Activated CD4-positive, alpha-beta T cell treated with anti-CD3 and anti-CD28 coated beads, Interleukin-2, Interleukin-6, amounts not matched to agents 100 ng/mL and 50 ng/mL, durations not matched to agents 16 hours and 8 hours (primary cell): ENCODE results near the gene ARHGAP35.
"Not testable (repeated sequence)": the region's sequence is repeated elsewhere in the genome, so short reads cannot be mapped to it uniquely, and the experiment has no call there.

ENCODE experiments used
- DNase-seq: peaks from one replicate; pipeline ENCODE4 v3.0.0-alpha.2; 2020

Gene ARHGAP35

GRCh38 chr19:46860846-46861690 is at the start of gene ARHGAP35:
Gene ARHGAP35 (plus strand): TSS chr19:46860997. CDS start chr19:46918676, 57,679 bp downstream.
- DNase-seq = no peak

GRCh38 chr19:46812977-46813838 is 47.6 kb upstream of the ARHGAP35 start:
- DNase-seq = no peak

- DNase-seq = no peak
These were observed 46.9 kb upstream of the ARHGAP35 start for GRCh38 chr19:46813839-46814358.

GRCh38 chr19:46815833-46816627 is 44.8 kb upstream of the ARHGAP35 start:
- DNase-seq = no peak

GRCh38 chr19:46818812-46819211 is 42.0 kb upstream of the ARHGAP35 start:
- DNase-seq = peak; percentile 36

GRCh38 chr19:46821512-46822409 is 39.0 kb upstream of the ARHGAP35 start:
- peak; percentile 63 for DNase-seq

- not testable (repeated sequence) for DNase-seq
These were observed 38.4 kb upstream of the ARHGAP35 start for GRCh38 chr19:46822410-46822787.

GRCh38 chr19:46823049-46823448 is 37.7 kb upstream of the ARHGAP35 start:
- no peak for DNase-seq

GRCh38 chr19:46824890-46825730 is 35.7 kb upstream of the ARHGAP35 start:
- no peak for DNase-seq

GRCh38 chr19:46825731-46826055 is 35.1 kb upstream of the ARHGAP35 start:
- no peak for DNase-seq

- DNase-seq = peak; percentile 42
These were observed 32.3 kb upstream of the ARHGAP35 start for GRCh38 chr19:46828484-46828883.

GRCh38 chr19:46830864-46831263 is 29.9 kb upstream of the ARHGAP35 start:
- DNase-seq = no peak

GRCh38 chr19:46834121-46834520 is 26.7 kb upstream of the ARHGAP35 start:
- DNase-seq = no peak

GRCh38 chr19:46834984-46835383 is 25.8 kb upstream of the ARHGAP35 start:
- DNase-seq = no peak

GRCh38 chr19:46838160-46838559 is 22.6 kb upstream of the ARHGAP35 start:
- no peak for DNase-seq

- no peak for DNase-seq
These were observed 20.9 kb upstream of the ARHGAP35 start for GRCh38 chr19:46839752-46840497.

GRCh38 chr19:46840498-46840942 is 20.3 kb upstream of the ARHGAP35 start:
- DNase-seq = peak; percentile 58

- no peak for DNase-seq
These were observed 19.2 kb upstream of the ARHGAP35 start for GRCh38 chr19:46841458-46842083.

GRCh38 chr19:46842791-46843190 is 18.0 kb upstream of the ARHGAP35 start:
- DNase-seq = no peak
